Islet precursor cell (in vitro differentiated cells): Measurements from ENCODE around the gene MYL3.
A peak's percentile ranks its signal among the peaks of the same experiment; 100 is the strongest.
"Not testable (repeated sequence)": the region's sequence is repeated elsewhere in the genome, so short reads cannot be mapped to it uniquely, and the experiment has no call there.

Experiments used
- DNase-seq: peaks from one replicate; pipeline ENCODE4 v3.0.0-alpha.2; 2018

MYL3 gene

DNA sequence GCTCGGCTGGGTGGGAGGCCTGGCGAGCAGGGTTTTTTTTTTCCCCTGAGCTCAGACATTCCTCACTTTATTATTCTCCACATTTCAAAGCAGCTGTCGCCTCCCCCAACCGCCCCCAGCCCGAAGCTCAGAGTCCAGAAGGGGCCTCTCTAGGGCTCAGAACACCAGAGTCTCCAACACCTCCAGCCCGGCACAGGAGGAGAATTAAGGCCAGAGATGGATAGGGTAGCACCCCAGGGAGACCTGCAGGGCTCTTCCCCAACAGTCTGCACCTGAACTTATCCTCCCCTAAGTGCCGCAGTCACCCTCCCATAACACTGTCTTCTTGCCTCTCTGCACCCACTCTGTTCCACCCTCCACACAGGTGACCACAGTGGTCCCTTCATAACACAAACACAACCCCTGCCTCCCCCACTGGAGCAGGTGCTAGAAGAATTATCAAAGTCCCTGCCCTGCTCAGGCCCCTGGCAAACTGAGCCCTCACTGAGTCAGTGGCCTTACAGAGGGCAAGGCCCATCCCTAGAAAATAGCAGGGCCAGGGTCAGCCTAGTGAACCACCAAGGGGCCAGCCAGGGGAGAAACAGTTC, 14.1 kb downstream of the MYL3 start:
- DNase-seq, result no peak

DNA sequence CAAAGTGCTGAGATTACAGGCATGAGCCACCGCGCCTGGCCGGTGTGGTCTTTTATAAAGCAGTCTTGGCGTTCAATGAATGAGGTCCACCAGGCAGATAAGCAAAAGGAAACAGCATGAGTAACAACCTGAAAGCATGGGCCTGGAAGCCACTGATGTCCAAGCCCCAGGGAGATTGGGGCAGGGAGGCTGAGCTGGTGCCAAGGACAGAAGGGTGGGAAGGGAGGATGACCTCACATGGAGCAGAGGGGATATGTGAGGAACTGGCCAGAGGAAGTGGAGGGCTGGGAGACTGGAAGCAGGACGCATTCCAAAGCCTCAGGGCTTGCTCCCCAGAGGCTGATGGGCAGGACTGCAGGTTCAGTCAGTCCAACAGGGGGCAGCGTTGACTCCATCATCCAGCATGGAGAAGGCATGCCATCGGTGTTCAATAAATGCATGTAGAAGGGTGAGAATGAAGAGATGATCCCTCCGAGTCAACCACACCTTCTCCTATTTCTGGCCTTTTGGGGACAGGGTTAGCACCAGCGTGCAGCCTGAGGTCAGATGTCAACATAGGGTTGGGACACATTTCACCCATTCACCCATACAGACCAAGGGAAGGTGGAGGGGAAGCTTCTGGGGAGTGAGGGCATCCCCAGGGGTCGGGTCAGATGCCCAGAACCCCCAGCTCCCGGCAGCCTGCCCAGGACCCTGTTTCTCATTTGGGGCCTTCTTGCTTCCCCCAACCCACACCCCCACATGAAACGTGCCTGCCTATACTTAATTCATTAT, 14.8 kb downstream of the MYL3 start:
- DNase-seq, result peak; percentile 92

DNA sequence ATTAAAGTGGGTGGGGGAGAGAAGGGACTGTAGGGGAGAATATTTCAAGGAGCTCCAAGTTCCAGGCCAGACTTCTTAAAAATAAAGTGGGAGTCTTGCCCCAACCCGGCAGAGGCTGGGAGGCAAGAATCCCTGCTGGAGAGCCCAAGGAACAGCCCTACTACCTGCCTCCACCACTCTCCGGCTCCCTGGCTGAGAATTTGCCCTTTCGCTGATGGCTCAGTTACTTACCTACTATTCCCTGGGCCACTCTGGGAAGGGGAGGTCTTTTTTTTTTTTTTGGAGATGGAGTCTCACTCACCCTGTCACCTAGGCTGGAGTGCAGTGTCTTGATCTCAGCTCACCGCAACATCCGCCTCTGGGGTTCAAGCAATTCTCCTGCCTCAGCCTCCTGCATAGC, 15.5 kb downstream of the MYL3 start:
- DNase-seq, result no peak

DNA sequence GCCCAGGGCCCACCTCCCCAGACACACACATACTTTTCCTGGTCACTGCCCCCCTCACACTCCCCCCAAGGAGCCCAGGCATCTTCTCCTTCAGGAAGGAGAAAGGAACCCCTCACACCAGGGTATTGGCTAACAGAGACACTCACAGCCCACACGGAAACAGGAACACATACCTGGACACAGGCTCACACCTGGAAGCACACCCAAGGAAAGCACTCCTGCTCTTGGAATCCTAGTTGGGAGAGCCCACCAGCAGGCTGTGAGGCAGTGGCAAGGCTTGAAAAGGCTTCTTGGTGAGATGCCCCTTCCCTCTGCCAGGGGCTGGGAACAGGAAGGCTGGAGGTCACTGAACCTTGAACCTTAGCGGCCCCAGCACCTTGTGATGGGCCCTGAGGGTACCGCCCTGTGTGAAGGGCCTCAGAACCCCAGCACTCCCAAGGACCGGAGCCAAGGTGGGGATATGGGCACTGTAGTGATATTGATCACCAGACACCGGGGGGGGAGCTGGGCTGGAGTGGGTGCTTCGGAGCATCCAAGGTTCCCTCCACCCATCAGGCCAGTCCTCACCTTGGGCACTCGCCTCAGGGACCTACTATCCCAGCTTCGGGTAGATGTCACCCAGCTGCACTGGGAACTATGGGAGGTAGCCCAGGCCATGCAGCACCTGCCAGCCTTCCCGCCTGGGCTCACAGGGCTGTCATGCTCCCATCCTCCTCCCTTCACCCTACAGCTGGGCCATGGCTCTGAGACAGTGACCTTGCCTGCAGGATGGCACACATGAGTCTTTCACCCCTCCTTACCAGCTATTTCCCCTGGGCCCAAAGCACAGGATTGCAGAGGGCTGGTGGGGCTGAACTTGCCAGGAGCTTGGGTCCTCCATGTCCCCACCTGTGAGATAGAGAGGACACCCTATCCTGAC, 16.4 kb downstream of the MYL3 start:
- DNase-seq, result no peak

DNA sequence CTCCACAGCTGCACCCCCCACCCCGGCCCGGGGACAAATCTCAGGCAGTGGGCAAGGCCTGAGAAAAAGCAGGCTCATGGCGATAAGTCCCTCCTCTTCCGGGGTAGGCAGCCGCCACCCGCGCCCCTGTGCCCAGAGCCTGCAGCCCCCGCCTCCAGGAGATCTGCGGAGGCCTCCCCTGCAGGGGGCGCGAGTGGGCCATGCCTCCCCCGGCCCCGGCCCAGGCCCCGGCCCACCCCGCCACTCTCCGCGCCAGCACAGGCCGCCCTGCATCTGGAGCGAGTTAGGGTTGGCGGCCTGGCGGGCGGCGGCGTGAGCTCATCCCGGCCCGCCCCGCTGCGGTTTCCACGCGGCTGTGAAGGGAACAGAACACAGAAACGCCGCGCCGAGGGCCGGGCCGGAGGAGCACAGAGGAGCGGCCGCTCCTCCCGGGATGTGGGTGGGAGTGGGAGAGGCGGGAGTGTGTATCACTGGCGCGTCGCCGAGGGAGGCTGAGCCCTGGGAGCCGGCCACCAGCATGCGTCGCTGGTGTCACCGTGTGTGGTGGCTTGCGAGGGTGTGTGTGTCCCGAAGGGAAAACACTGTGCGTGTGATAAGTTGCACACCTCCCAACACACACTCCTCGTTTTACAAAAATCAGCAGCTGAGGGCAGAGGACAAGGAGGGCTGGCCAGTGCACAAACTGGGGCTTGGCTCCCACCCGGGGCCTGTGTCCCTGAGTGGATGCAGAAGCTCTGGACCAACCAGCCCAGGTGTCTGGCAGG, 17.2 kb downstream of the MYL3 start:
- DNase-seq, result peak; percentile 97

DNA sequence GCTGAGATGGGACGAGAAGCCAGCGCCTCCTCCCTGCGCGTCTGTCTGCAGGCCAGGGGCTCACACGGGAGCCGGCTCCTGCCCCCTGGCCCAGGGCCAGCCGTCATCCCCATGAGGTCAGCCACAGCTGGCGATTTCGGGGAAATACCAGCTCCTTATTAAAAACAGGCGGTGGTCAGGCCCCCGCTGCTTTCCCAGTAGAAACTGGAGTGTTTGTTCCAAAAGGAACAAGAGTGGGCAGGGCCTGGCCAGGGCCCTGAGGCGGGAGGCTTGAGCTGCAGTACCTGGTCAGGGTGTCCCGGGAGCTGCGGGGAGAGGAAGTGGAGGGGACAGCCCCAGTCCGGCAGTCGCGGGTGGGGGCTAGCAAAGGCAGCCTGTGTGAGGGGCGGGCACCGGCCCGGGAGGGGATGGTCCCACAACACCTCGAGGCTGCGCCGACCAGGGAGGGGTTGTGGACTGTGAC, 17.8 kb downstream of the MYL3 start:
- peak; percentile 92 for DNase-seq

DNA sequence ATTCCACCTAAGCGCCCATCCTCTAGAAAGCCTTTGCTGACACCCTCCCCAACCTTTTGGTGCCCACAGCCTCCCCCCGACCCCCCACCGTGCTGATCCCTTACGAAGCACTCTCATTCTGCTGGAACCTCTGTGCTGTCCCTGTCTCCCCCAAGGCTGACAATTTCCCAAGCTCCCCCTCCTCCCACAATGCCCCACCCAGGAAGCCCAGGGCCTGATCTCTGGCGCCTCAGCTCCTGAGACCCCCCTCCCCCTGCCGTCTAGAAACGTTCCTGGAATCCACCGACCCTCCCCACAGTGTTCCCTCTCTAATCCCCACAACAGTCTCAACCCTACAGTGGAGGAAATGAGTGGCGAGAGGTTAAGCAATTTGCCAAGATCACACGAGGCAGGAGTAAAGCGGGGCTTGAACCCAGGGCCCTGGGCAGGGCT, 18.3 kb downstream of the MYL3 start:
- DNase-seq, result peak; percentile 59

DNA sequence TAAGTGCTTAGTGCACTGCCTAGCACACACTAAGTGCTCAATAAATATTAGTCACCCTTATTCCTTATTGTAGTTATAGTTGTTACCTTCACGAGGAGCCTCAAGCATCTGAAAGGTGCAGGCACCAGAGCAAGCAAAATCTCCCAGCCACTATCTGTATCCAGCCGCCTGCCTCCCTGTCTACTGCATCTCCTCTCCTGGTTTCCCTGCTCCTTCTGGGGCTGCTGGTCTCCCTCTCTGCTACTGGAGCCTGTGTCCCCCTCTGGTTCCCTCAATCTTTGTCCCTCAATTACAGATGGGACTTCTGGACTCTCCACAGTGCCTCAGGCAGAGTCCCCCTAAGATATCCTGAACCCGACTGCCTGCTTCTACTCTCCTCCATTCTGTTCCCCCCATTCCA, 18.8 kb downstream of the MYL3 start:
- no peak for DNase-seq

DNA sequence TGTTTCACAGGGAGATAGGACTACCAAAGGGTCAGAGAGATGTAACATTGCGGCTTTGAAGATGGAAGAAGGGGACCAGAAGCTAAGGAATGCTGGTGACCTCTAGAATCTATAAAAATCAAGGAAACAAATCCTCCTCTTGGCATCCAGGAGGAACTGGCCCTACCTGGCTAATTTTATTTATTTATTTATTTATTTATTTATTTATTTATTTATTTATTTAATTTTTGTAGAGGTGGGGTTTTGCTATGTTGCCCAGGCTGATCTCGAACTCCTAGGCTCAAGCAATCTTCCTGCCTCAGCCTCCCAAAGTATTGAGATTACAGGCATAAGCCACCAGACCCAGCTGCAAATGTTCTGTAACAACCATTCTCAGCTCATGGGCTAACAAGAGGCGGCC, 19.7 kb downstream of the MYL3 start:
- DNase-seq, result no peak

DNA sequence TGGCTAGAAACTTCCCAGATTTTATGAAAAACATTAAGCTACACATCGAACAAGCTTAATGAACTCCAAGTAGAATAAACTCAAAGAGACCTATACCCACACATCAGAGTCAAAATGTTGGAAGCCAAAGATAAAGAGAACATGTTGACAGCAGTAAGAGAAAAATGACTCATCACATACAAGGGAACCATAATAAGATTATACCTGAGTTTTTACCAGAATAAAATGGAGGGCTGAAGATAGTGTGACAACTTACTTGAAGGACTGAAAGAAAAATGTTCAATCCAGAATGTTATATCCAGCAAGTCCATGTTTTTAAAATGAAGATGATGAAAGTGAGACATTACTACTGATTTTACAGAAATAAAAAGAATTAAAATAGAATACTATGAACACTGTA, 22.8 kb downstream of the MYL3 start:
- no peak for DNase-seq

DNA sequence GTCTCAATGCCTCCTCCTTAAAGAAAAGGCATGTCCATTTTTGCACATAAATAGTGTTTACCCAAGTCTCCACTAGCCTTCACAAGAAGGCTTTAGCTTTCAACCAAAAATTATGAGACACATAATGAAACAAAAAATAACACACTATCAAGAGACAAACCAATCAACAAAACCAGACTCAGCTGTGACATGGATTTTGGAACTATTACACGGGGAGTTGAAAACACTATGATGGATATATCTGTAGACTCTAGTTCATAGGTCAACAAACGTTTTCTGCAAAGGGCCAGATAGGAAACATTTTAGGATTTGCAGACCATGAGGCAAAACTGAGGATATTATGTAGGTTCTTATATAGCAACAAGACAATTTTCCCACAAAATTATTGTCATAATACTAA, 24.9 kb downstream of the MYL3 start:
- no peak for DNase-seq

DNA sequence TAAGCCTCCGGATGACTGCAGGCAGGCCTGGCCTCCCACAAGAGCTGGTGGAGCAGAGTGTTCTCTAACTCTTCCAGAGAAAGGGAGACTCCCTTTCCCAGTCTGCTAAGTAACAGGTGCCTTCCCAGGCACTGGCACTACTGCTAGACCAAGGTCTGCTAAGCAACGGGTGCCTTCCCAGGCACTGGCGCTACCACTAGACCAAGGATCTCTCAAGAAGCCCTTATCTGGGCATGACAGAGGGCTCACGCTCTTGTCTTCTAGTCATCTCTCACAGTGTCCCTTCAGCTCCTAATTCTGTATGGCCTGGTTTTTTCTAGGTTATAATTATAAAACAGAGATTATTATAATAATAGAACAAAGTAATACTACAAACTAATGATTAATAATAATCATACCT, 27.8 kb downstream of the MYL3 start:
- DNase-seq, result no peak

DNA sequence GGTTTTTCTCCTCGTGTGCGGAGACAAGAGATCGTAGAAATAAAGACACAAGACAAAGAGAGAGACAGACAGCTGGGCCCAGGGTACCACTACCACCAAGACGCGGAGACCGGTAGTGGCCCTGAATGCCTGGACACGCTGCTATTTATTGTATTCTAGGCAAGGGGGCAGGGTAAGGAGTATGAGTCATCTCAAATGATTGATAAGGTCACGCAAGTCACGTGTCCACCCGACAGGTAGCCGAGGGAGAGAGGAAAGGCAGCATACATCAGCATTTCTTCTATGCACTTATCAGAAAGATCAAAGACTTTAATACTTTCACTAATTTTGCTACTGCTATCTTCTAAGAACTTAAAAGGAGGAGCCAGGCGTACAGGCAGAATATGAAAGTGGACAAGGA, 28.2 kb downstream of the MYL3 start:
- no peak for DNase-seq

DNA sequence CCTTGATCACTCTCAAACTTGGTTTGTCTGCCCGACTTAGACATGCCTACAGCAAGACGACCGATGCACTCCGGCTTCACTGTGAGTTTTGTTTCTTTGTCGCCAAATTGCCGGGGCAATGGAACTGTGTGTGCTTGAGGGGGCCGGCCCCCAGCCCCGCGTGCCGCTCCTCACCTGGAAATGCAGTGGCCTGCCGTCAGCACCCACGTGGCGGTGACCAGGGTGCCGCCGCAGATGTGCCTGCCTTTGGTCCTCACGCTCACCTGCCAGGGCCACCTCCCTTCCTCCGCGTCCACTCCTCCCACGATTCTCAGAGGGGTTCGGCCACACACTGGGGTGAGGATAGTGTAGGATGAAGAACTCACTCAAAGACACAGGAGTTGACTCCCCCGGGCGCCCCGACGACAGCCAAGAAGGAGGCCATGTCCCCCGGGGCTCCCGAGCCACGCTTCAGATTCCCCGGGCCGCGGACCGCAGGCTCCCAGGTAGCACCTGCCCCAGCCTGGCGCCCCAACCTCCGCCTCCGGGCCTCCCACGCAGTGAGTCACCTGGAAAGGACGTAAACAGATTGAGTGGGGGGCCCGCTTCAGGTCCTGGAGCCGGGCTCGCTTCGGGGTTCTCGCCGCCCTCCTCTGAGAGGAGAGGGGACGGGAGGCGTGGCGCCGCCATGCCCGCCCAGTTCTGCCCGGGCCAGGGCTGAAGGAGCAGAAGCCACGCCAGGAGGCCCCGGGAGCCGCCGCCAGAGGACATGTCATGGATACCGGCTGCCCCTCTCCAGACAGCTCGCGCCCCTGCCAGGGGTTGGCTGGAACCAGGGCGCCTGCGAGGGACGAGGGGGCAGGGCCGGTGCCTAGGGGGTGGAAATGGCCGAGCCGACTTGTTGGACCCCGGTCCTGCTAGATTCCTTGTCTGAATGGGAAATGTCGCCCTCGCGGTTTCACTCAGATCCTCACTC, 29.6 kb downstream of the MYL3 start:
- DNase-seq, result no peak

DNA sequence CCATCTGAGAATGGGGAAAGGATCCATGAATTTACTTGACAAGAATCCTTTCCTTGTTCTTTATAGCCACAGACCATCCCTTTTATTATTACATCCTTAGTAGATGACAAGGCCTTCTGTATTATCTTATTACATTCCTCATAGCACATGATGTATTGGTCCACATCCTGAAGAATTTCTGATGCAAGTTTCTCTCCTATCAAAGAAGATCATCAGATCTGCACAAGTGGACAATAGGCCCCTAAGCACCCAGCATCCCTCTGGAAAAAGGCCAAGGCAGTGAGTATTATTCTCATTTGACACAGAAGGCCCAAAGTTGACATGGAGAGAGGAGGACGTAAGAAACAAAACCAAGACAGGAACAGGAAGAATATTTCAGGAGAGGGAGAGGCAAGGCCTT, 31.4 kb downstream of the MYL3 start:
- no peak for DNase-seq

DNA sequence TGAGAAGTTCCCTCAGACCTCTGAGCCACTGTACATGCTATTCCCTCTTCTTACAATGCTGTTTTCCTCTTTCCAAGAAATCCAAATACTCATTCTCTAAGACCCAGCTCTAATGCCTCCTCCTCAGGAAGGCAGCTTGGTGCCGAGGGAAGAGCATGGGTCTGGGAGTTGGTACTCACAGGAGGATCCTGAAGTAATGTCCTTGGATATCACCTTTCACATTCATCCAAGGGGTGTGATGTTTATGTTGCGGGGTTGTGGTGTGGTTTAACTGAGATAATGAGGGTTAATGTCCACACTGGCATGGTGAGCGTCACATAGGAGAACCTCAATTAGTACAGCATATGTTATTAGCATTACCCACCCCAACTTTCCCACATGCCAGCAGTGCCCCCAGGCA, 31.9 kb downstream of the MYL3 start:
- DNase-seq, result no peak

DNA sequence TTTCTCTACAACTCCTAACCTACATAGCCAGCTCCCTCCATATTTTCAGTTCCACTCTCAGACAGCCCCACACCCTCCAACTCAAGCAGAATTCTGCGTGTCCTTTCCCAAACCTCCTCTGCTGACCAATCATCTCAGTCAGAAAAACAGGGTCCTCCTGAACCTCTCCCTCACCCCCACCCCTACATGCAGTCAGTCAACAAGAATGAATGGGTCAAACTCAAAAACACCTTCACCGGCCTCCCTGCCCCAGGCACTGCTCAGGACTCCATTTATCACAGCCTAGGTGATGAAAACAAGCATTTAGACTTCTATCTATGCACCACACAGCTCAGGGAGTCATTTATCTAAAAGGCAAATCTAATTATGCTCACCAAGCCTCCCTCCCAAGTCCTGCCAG, 32.4 kb downstream of the MYL3 start:
- no peak for DNase-seq

DNA sequence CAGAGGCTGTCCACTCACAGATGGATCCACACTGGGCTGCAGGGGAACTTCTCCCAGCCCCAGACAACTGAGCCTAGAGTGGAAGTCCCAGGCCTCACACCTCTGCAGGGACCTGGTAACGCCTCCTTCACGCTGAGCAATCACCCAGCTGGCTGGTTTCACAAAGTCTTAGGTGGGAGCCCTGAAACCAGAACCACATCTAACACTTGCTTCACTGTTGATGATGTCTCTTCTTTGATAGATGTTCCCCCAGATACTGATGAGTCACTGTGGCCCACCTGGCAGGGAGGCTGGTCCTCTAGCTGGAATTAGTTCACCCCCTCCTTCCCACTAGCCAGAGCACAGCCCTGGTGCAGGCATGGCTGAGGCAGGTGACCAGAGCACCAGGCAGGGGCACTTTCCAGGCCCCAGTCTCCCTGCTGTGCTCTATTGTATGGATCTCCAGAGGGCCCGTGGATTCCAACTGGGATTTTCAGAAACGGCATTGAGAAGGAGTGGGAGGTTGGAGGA, 33.5 kb downstream of the MYL3 start:
- no peak for DNase-seq

DNA sequence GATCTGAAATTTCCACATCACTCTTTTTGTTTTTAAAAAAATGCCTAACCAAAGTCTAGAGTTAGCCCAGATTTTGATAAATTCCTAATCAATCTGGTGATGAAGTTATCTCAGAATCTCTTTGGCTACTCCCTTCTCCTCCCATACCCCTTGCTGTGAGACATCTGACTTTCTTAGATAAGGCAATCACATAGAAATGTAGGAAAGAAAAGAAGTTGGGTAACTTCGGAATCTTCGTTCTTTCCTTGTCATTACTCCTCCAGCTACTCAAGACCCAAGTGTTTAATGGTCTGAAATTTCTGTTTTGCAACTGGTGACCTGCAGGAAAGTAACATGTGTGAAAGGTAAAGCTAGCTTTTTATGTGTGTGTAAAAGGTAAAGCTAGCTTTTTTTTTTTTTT, 37.8 kb downstream of the MYL3 start:
- no peak for DNase-seq

DNA sequence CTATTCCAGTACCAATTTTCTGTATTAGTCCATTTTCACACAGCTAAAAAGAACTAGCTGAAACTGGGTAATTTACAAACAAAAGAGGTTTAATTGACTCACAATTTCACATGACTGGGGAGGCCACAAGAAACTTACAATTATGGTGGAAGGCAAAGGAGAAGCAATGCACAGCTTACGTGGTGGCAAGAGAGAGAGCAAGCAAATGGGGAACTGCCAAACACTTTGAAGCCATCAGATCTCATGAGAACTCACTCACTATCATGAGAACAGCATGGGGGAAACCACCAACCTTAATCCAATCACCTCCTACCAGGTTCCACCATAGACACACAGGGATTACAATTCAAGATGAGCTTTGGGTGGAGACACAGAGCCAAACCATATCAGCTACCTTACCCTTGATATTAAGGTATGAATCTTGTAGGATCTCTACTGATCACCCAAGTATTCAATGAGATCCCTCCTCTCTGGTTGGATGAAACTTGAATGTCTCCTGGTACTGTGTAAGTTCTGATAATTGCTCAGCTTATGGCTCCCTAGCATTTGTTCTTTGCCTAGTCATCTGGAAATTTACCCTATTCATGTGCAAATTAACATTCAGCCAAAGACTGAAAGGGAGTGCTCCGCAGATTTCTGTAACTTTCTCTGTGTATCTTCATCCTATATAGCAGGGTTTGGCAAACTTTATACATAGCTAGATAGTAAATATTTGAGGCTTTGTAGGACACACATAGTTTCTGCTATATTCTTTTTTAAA, 38.9 kb downstream of the MYL3 start:
- no peak for DNase-seq

DNA sequence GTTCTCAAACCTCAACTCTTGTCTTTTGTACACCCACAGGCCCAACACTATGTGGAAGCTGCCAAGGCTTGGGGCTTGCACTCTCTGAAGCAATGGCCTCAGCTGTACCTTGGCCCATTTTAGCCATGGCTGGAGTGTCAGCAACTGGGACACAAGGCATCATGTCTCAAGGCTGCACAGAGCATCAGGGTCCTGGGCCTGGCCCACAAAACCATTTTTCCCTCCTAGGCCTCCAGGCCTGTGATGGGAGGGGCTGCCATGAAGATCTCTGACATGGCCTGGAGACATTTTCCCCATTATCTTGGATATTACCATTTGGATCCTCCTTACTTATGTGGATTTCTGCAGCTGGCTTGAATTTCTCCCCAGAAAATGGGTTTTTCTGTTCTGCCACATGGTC, 39.9 kb downstream of the MYL3 start:
- DNase-seq, result not testable (repeated sequence)
